HG02798 (cell line): ENCODE measurements around the gene POMP.

ENCODE experiments used
- ATAC-seq: cut with Tn5 transposase; IDR thresholded peaks from one replicate; pipeline ENCODE4 v1.9.1; 2021; ENCODE audit warnings: mild to moderate bottlenecking; ENCODE audit not compliant: unreplicated experiment, poor library complexity

Gene POMP, protein sequence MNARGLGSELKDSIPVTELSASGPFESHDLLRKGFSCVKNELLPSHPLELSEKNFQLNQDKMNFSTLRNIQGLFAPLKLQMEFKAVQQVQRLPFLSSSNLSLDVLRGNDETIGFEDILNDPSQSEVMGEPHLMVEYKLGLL

DNA sequence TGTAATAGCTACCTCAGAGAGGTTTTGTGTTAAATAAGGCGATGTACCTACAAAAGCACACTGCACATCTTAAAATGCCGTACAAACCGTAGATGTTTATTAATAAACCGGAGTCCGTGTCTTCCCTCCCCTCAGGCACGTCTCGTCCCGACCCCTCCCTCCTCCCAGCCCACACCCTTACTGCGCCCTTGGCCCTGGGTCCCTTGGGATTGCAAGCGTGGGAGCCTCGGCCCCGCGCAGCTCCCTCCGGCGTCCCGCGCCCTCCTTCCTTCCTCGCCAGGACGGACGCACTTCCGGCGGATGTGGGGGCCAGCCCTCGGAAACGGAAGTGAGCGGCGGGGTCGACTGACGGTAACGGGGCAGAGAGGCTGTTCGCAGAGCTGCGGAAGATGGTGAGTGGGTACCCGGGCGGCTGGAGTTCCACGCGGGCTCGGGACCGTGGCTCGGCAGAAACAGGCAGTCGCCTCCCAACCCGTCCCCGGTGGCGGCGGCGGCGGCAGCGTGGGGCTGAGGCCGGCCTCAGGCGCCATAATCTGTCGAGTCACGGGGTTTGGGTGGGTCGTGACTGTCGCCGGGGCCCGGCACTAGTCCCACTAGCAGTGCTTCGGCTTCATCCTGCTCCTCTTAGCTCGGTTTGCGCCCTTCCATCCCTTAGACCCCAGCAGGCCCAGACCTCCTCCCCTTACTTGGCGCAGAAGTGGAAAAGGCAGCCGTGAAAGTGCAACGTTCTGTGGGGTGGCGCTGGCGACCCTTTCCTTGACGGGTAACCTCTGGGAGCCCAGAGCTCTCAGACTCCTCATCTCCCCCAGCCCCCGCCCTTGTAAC is at the start of gene POMP:
Gene POMP (plus strand): TSS at position 335 of the 825 bp plus-strand sequence. CDS start 55 bp downstream, at position 390.
- ATAC-seq: peak; percentile 95

DNA sequence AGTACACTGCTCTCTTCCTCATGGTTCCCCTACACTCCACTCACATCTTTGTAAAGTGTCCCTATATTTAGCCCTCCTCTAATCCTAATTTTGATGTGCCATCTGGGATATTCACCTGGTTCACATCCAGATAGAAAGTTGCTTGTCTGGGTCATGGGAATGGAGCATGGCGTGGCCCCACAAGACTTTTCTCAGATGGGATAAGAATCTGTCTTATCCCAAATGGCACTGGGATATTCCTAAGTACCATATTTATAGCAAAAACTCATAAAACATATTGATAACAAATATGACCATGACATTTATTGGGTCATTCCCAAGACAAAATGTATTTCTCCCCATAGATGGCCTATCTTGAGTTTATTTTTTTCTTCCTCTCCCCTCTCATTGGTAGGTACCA is 49.5 kb upstream of the POMP start:
- no peak for ATAC-seq

DNA sequence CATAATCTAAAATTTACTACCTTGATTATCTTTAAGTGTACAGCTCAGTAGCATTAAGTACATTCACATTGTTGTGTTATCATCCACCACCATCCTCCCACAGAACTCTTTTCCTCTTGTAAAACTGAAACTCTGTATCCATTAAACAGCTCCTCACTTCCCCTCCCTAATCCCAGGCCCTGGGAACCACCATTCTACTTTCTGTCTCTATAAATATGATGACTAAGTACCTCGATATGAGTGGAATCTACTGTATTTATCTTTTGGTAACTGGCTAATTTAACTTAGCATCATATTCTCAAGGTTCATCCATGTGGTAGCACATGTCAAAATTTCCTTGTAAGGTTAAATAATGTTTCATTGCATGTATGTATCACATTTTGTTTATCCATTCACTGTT is 49.0 kb upstream of the POMP start:
- ATAC-seq: no peak

DNA sequence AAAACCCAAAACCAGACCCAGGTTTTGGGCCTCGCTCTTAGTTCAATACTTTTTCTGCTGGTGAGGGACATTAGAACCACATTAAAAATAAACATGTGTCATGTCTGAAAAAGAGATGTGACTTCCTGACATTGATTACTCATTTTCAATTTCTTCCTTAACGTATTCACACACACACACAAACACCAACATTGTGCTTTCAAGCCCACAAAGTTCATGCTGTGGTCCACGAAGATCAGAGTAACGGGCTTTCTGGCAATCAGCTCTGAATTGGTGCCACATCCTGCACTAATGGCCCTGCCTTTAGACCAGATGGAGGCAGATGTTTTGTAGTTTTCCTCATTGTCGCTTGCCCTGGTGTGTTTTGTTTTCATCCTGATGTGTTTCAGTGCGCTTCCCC is 47.9 kb upstream of the POMP start:
- no peak for ATAC-seq

DNA sequence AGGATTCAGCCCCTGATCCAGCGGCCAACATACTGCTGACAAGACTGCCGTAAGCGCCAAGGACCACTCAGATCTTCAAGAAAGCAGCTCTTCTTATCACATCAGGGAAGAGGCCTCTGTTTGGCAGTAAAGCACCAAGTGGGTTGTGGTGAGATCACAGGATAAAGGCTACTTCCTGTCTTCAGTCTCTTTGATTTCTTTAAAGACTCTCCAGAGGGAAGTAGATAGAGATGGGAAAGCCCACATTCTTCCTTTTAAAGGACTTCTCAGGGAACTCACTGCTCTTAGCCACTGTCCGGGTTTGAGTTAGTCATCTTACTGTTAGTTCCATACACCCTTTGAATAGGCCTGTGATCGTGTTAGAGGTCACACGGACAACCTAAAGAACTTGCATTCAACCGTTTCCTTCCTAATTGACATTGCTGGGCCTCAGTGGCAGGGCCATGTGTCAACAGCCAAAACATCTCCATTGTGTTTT is 47.2 kb upstream of the POMP start:
- no peak for ATAC-seq

DNA sequence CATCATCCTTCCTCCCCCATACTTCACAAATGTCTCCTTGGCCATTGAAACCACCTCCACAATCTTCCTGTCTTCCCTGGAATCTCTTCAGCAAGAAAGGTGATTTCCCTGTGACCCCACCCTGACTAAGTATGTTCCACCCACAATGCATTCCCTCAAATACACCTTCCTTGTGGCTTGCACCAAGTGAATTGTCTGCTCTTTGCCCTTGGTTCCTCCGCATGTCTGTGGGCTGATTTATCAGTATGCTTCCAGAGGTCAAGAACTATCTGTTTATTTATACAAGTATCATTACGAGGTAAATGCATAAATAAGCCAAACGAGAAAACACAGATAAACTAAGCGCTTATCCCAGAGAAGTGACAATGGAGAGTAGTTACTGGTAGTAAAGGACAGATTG is 45.4 kb upstream of the POMP start:
- no peak for ATAC-seq

DNA sequence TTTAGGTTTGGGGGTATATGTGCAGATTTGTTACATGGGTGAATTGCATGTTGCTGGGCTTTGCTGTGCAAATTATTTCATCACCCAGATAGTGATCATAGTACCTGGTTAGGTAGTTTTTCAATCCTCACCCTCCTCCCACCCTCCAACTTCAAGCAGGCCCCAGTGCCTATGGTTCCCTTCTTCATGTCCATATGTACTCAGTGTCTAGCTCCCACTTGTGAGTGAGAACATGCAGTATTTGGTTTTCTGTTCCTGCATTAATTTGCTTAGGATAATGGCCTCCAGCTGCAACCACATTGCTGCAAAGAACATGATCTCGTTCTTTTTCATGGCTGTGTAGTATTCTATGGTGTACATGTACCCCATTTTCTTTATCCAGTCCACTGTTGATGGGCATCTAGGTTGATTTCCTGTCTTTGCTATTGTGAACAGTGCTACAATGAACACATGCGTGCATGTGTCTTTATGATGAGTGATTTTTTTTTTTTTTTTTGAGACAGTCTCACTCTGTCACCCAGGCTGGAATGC is 42.9 kb upstream of the POMP start:
- ATAC-seq: no peak

DNA sequence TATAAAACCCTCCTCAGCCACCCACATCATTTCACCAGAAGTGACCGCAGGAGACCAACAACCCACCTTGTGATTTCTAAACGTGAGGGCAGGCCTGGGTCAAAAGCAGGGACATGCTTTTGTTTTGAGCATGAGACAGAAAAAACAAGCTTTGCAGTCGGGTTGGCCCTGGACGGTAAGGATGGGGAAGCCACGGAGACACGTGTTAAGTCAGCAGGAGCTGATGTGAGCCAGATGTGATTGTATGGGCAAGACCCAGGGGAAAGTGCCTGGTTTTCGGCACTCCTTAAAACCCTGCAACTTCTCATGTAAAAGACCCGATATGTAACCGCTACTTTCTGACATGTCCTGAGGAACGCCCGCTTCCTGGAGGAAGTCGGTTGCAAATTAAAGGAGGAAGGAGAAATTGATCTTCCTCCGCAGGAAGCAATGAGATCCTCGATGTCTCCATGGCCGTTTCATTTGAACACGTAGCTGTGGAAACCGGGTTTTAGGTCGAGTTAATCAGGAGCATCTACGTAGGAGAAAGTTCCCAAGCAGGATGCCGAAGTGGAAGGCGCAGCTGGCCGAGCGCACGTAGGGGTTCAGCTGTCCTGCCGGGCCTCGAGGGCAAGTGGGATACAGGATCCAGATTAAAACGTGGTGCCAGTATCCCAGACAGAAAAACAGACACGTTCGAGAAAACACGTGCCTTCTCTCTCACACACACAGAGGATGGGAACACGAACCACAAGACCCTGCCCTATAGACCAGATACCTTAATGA is 40.5 kb upstream of the POMP start:
- ATAC-seq: no peak

DNA sequence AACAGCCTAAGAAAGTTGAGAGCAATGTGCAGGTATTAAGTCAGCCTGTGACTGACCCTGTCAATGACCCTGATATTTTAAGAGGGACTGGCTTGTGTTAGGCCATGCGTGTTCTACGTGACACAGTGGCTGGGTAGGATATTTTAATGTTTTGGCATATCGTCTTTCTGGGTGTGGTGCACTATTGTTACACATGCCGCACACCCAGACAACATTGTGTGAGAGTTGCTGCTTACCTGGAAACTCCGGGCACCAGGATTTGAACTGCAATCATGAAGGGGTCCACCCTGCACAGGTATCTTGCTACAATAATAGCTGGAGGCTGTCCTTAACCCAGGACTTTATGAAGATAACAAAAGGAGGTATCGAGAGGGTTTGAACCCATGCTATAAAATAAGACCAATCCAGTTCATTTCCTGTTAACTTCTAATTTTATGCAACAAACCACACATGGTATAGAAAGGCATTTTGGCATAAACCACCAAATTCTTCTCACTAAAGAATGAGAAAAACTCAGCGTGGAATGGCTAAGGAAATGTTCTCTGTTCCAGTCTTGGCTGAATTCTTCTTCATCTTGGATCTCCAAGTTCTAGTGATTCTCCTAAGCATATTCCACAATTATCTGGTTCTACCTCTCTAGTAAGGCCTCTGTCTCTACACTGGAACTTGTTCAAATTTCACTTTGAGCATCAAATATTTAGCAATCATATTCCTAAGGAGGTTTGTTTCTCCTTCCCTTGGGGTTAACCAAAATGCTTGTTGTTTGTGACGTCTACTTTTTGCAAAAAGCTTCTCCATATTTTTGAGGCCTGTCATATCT is 38.7 kb upstream of the POMP start:
- no peak for ATAC-seq

DNA sequence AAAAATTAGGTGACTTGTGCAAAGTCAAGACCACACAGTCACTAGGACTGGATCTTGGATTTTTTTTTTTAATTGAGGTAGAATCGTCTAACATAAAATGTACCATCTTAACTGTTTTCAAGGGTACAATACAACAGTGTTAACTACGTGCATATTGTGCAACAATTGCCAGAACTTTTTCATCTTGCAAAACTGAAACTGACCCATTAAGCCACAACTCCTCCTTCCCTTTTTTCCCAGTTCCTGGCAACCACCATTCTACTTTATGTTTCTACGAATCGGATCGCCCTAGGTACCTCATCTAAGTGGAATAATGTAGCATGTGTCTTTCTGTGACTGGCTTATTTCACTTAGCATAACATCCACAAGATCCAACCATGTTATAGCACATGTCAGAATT is 37.5 kb upstream of the POMP start:
- ATAC-seq: no peak

DNA sequence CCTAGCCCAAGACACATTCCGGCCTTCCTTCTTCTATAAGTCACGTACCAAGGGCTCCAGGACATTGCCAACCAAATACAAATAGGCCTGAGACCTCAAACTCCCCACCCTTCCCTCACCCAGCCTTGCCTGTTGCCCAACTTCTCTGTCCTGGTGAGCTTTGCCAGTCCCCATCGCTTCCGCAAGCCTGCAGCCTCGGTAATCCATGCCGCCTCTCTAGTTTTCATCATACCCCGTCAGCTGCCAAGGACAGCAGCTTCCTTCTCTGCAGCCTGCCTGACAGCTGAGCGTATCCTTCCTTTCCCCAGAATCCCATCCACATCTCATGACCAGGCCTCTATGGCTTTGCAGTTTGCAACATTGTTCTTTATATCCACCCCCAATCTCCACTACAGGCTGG is 36.6 kb upstream of the POMP start:
- no peak for ATAC-seq

DNA sequence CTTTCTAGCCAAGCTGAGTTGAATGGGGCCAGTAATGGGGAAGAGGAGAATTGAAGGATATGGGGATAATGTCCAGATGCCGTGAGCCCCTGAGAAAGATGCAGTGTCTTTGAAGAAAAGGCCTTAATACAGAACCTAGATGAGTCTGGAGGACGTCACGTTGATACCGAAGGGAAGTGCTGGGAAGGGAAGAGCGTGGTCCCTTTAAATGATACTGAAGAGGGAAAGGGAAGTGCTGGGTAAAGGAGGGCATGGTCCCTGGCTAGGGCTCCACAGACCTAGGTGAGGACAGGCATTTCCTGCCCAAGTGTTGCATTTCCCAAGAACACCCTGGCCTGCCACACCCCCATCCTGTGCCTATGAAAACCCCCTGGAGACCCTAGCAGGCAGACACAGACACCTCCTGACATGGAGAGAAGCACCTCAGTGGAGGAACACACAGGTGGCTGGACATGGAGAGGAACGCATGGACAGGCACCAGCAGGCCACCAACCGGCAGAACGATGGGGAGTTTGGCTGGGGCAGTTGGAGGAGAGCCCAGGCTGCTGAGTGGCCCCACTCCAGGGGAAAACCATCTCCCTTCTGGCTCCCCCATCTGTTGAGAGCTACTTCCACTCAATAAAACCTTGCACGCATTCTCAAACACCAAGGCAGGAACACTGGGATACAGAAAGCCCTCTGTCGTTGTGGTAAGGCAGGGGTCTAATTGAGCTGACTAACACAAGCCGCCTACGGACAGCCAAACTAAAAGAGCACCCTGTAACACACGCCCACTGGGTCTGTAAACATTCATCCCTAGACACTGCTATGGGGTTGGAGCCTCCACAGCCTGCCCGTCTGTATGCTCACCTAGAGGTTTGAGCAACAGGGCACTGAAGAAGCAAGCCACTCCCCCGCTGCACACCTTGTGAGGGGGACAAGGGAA is 34.9 kb upstream of the POMP start:
- no peak for ATAC-seq

DNA sequence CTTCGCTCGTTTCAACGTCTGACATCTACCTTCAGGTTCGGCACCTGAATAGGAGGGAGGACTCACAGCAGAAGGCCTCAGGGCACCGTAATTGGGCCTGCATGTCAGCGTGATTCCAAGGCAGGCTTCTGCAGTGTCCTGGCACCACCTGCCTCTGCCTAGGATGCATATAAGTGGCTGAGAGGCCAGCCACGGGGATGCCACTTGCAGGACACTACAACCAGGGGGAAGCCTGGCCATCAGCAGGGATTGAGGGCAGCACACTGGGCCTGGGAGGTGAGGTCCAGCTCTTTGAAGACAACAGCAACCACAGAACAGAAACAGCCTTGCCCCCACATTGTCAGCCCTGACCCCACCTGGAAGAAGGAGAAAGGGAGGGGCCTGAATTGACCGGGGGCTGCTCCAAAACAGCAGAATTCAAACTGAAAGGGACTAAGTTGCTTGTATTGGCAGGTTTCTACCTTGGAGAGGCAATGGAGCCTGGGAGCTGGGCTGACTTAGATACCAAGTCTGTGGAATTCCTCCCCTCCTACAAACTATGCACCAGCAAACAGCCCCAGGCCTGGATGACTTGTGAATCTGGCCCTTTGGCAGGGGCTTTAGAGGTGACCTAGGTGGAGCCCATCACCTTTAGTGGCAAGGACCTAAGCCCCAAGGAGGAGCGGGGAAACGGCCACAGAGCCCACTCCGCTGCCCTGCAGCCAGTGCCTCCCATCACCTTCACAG is 34.1 kb upstream of the POMP start:
- no peak for ATAC-seq

DNA sequence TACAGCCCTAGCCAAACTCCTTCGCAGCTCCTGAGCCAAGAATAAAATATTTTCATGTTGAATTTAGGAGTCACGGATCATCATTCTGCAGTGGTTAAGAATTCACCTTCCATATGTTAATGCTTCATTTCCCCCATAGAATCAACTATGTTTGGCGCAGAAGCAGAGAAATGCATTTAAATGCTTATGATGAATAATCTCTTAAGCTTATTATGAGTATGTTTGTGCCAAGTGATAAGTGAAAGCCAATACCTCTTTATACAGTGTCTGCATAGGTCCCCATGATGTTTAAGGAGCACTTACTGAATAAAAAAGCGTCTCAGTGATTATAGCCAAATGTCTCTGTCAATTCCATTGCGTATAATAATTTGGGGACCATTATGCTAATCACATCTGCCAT is 32.7 kb upstream of the POMP start:
- ATAC-seq: no peak

DNA sequence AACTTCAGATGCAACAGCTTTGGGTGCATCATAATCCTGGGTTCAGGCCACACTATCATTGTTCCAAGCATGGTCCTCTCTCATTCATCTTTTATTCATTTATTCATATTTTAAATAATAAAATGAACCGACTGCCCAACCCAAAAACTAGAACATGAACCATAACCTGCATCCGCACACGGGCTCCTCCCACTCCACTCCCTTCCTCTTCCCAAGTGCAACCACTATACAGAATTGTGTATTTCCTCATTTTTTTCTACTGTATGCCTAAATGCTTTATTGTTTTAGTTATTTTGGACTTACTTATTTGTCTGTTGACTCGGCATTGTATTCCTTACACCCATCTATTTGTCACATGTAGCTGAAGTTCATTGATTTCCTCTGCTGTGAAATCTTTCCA is 30.7 kb upstream of the POMP start:
- no peak for ATAC-seq

DNA sequence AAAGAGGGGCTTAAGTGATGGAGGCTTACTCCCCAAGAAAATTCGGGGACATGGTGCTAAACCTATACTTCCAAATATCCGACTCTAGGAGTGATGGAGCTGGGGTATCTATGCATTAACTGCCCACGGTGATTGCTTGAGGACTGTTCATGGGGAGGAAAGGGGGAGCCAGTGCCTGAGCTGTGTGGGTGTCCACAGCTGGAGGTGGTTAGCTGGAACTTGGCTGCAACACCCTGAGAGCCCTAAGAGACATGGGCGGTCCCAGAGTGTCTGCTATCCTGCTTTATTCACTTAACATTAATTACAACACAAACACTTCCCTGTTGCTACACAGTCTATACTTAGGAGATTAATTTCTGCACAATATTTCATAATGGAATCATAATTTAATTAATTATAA is 28.1 kb upstream of the POMP start:
- ATAC-seq: no peak

DNA sequence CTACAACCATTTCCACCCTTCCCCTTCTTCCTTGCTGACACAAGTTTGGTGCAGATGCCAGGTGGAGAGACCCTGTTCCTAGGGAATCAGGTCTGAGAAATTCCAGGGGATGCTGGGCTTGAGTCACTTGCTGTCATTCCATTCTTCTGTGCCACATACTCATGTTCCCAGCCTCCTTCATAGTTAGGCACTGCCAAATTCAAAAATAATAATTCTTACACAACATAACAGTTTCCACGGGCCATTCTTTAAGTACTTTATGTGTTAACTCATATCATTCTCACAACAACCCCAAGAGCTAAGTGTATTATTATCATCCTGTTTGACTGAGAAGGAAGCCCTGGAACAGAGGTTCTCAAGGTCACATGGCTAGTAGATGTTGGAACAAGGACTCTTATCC is 27.1 kb upstream of the POMP start:
- no peak for ATAC-seq

DNA sequence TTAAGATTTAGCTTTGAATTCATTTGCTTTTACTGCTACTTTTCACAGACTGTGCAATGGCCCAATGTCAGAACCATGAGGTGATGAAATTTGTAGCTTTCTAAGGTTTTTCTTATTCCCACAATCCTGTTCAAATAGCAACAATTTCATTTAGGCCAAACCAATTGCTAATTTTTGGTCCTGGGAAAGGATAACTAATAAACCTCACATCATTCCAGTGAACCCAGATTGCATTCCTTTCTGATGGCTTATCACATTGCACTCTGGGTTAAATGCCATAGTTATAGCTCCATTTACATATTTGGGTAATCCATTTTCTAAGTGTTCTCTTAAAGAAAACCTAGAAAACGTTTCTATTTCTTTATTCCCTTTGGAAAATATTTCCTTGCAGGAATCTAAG is 22.9 kb upstream of the POMP start:
- ATAC-seq: no peak
